SK-N-SH treated with all-trans-retinoic acid at 6 μM for 48 hours (cell line): Measurements from ENCODE around the gene ZNF664.

Experiments used
- ARNTL ChIP-seq: fragments of 450-650 bp; formaldehyde crosslinking; IDR thresholded peaks from 2 replicates; pipeline ENCODE4 v1.5.0; 2020; ENCODE audit warnings: low read depth, mild to moderate bottlenecking, moderate library complexity, borderline replicate concordance
- BACH2 ChIP-seq: fragments of 250-450 bp; sonication (Bioruptor Pico); IDR thresholded peaks from 2 replicates; pipeline ENCODE4 v1.9.0; 2021; ENCODE audit warnings: mild to moderate bottlenecking, borderline replicate concordance
- ESRRG ChIP-seq: fragments of 250-450 bp; sonication (Bioruptor Pico); IDR thresholded peaks from 2 replicates; pipeline ENCODE4 v1.6.1; 2021; ENCODE audit warnings: mild to moderate bottlenecking
- ZFP3 ChIP-seq: fragments of 250-450 bp; sonication (Bioruptor Pico); IDR thresholded peaks from 2 replicates; pipeline ENCODE4 v1.5.0; 2020; ENCODE audit warnings: mild to moderate bottlenecking, moderate library complexity
- ZNF565 ChIP-seq: fragments of 450-650 bp; formaldehyde crosslinking; conservative IDR thresholded peaks from 2 replicates; pipeline ENCODE4 v1.5.0; 2020; ENCODE audit warnings: low read depth, mild to moderate bottlenecking, moderate library complexity
- TF ChIP-seq, protein P1 (sequence below): fragments of 250-450 bp; sonication (Bioruptor Pico); IDR thresholded peaks from 2 replicates; pipeline ENCODE4 v1.5.1; 2020; ENCODE audit warnings: low read depth, mild to moderate bottlenecking, moderate library complexity
- TF ChIP-seq, protein P2 (sequence below): fragments of 250-450 bp; sonication (Bioruptor Pico); IDR thresholded peaks from 2 replicates; pipeline ENCODE4 v1.5.1; 2021; ENCODE audit warnings: mild to moderate bottlenecking, moderate library complexity
- TF ChIP-seq, protein P3 (sequence below): fragments of 250-450 bp; sonication (Bioruptor Pico); IDR thresholded peaks from 2 replicates; pipeline ENCODE4 v1.8.0; 2020; ENCODE audit warnings: mild to moderate bottlenecking, moderate library complexity, borderline replicate concordance

- no peak for TF ChIP-seq ESRRG (CRISPR knock-in tag)
- no peak for TF ChIP-seq ZFP3 (CRISPR knock-in tag)
- TF ChIP-seq, protein P1, sequence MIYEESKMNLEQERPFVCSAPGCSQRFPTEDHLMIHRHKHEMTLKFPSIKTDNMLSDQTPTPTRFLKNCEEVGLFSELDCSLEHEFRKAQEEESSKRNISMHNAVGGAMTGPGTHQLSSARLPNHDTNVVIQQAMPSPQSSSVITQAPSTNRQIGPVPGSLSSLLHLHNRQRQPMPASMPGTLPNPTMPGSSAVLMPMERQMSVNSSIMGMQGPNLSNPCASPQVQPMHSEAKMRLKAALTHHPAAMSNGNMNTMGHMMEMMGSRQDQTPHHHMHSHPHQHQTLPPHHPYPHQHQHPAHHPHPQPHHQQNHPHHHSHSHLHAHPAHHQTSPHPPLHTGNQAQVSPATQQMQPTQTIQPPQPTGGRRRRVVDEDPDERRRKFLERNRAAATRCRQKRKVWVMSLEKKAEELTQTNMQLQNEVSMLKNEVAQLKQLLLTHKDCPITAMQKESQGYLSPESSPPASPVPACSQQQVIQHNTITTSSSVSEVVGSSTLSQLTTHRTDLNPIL (CRISPR knock-in tag) = no peak
- TF ChIP-seq, protein P2, sequence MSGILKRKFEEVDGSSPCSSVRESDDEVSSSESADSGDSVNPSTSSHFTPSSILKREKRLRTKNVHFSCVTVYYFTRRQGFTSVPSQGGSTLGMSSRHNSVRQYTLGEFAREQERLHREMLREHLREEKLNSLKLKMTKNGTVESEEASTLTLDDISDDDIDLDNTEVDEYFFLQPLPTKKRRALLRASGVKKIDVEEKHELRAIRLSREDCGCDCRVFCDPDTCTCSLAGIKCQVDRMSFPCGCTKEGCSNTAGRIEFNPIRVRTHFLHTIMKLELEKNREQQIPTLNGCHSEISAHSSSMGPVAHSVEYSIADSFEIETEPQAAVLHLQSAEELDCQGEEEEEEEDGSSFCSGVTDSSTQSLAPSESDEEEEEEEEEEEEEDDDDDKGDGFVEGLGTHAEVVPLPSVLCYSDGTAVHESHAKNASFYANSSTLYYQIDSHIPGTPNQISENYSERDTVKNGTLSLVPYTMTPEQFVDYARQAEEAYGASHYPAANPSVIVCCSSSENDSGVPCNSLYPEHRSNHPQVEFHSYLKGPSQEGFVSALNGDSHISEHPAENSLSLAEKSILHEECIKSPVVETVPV = no peak
- TF ChIP-seq, protein P3, sequence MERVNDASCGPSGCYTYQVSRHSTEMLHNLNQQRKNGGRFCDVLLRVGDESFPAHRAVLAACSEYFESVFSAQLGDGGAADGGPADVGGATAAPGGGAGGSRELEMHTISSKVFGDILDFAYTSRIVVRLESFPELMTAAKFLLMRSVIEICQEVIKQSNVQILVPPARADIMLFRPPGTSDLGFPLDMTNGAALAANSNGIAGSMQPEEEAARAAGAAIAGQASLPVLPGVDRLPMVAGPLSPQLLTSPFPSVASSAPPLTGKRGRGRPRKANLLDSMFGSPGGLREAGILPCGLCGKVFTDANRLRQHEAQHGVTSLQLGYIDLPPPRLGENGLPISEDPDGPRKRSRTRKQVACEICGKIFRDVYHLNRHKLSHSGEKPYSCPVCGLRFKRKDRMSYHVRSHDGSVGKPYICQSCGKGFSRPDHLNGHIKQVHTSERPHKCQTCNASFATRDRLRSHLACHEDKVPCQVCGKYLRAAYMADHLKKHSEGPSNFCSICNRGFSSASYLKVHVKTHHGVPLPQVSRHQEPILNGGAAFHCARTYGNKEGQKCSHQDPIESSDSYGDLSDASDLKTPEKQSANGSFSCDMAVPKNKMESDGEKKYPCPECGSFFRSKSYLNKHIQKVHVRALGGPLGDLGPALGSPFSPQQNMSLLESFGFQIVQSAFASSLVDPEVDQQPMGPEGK (CRISPR knock-in tag) = no peak
- no peak for TF ChIP-seq ZNF565 (CRISPR knock-in tag)
- TF ChIP-seq ARNTL (CRISPR knock-in tag) = no peak
- no peak for TF ChIP-seq BACH2 (CRISPR knock-in tag)
These were observed 71.8 kb downstream of the ZNF664 start for GRCh38 chr12:124044809-124045321.
